ENCODE data around the gene ZNF792.
"Not testable (repeated sequence)": the region's sequence is repeated elsewhere in the genome, so short reads cannot be mapped to it uniquely, and the experiment has no call there.

Gene ZNF792

GRCh38 chr19:35006007-35006341, 41.9 kb upstream of the ZNF792 start:
- H3K9me3 ChIP-seq (ENCODE audit: control insufficient read depth, insufficient read depth, low read depth, low read length); H3K27ac ChIP-seq (ENCODE audit: low read depth, low read length); H3K4me3 ChIP-seq (ENCODE audit: low read depth, low read length); H3K9ac ChIP-seq (ENCODE audit: low read length); H3K27me3 ChIP-seq (ENCODE audit: control insufficient read depth, insufficient read depth, low read length): not testable (repeated sequence)
- H3K4me1 ChIP-seq (ENCODE audit: control insufficient read depth, insufficient read depth, low read length) = peaks cover 17% of the 10 kb centered on the region
- peaks cover 63% of the 10 kb centered on the region for H3K36me3 ChIP-seq (ENCODE audit: control insufficient read depth, insufficient read depth, low read length)

DNA sequence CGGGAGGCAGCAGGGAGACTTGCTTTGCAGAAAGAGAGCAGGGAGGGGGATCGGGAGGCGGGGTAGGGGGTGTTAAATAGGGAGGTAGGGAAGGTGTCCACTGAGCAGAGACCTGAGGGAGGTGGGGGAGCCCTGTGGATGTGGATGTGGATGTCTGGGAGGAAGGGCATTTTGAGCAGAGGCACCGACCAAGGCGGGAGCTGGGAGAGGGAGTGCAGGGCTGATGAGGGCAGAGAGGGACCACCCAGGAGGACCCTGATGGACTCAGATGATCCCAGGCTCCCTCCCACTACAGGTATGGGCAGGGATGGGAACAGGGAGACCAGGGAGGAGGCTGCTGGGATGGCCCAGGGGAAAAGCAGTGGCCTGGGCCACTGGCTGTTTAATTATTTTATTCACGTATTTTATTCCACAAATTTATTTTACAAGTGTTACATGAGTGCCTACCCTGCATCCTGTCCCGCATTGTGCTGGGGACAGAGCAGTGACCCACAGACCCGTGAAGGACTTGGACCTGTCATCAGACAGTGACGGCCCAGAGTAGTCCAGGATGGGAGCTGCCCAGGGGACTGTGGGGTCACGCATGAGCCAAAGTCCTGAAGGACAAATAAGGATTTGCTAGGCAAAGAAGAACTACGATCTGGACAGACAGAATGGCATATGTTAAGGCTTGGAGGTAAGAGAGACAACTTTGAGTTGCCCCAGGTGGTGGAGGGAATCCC, 41.4 kb upstream of the ZNF792 start:
- H3K27ac ChIP-seq (ENCODE audit: low read depth, low read length) = no peak overlapping the region
- no peaks in the 10 kb centered on the region for H3K27me3 ChIP-seq (ENCODE audit: control insufficient read depth, insufficient read depth, low read length)
- no peak overlapping the region for H3K4me3 ChIP-seq (ENCODE audit: low read depth, low read length)
- no peak overlapping the region for H3K9ac ChIP-seq (ENCODE audit: low read length)
- H3K4me1 ChIP-seq (ENCODE audit: control insufficient read depth, insufficient read depth, low read length) = peaks cover 17% of the 10 kb centered on the region
- H3K36me3 ChIP-seq (ENCODE audit: control insufficient read depth, insufficient read depth, low read length) = peaks cover 57% of the 10 kb centered on the region
- no peaks in the 10 kb centered on the region for H3K9me3 ChIP-seq (ENCODE audit: control insufficient read depth, insufficient read depth, low read depth, low read length)

DNA sequence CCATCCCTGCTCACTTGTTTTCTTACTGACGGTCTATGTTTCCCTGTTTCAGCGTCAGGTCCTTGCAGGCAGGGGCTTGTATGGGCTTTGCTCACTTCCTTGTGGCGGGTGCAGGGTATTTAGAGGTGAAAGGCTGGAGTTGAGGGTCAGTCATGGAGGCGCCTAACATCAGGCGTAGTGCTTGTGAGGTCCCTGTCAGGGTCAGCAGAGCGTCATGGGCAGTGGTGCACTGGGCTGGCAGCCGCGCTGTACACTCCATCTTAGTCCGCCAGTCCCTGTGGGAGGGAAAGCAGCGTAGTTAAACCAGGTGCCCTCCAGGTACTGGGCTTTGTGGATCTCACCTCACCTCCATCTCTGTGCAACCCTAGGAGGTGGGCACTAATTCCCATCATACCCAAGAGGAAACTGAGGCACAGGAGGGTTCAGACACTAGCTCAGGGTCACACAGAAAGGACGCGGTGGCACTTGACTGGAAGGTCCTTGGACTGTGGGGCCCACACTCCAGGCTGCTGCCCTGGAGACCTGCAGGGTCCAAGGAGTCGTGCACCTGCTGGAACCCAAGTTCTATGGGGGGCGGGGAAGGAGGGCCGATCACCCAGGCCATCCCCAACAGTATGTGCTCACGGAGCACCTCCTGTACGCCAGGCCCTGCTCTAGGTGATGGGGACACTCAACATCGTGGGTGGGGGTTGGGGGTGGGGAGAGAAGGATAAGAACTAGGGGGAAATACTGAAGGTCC, 40.7 kb upstream of the ZNF792 start:
- Histone ChIP-seq H3K27me3 (ENCODE audit: control insufficient read depth, insufficient read depth, low read length) (no peaks in the 10 kb centered on the region), H3K9ac (ENCODE audit: low read length) (peak overlapping the region; percentile 4), H3K4me3 (ENCODE audit: low read depth, low read length) (no peak overlapping the region), H3K4me1 (ENCODE audit: control insufficient read depth, insufficient read depth, low read length) (peaks cover 17% of the 10 kb centered on the region), H3K27ac (ENCODE audit: low read depth, low read length) (no peak overlapping the region), H3K36me3 (ENCODE audit: control insufficient read depth, insufficient read depth, low read length) (peaks cover 50% of the 10 kb centered on the region), H3K9me3 (ENCODE audit: control insufficient read depth, insufficient read depth, low read depth, low read length) (no peaks in the 10 kb centered on the region)

DNA sequence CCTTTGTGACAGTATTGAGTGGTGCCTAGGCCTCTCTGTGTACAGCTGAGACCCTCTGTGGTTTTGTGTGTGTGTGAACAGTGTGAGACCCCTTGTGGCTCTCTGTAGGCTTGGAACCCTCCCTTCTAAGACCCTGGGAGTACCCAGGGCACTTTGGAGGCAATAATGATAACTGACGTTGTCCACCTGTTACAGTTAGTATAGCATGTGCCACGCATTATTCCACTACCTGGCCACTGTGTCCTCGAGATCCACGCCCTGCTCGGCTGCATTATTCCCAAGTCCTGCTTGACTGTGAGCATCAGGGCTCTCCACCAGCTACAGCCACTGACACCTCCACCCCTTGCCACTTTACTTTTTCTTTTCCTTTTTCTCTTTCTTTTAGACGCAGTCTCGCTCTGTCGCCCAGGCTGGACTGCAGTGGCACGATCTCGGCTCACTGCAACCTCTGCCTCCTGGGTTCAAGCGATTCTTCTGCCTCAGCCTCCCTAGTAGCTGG, 38.1 kb upstream of the ZNF792 start:
- no peak overlapping the region for H3K27ac ChIP-seq (ENCODE audit: low read depth, low read length)
- H3K9me3 ChIP-seq (ENCODE audit: control insufficient read depth, insufficient read depth, low read depth, low read length) = no peaks in the 10 kb centered on the region
- peaks cover 39% of the 10 kb centered on the region for H3K36me3 ChIP-seq (ENCODE audit: control insufficient read depth, insufficient read depth, low read length)
- no peak overlapping the region for H3K9ac ChIP-seq (ENCODE audit: low read length)
- no peaks in the 10 kb centered on the region for H3K27me3 ChIP-seq (ENCODE audit: control insufficient read depth, insufficient read depth, low read length)
- peaks cover 23% of the 10 kb centered on the region for H3K4me1 ChIP-seq (ENCODE audit: control insufficient read depth, insufficient read depth, low read length)
- H3K4me3 ChIP-seq (ENCODE audit: low read depth, low read length) = peak overlapping the region; percentile 96; the same call in 1 of the 2 replicates

GRCh38 chr19:35000647-35001501, 36.8 kb upstream of the ZNF792 start:
- H3K27ac ChIP-seq (ENCODE audit: low read depth, low read length) = peak overlapping the region; percentile 71
- H3K4me1 ChIP-seq (ENCODE audit: control insufficient read depth, insufficient read depth, low read length) = peaks cover 27% of the 10 kb centered on the region

GRCh38 chr19:35000338-35000646, 36.3 kb upstream of the ZNF792 start:
- Histone ChIP-seq H3K9ac (ENCODE audit: low read length) (no peak overlapping the region), H3K9me3 (ENCODE audit: control insufficient read depth, insufficient read depth, low read depth, low read length) (0 out of 2 replicates have a peak, but pooled peaks cover under 1% of the 10 kb centered on the region), H3K36me3 (ENCODE audit: control insufficient read depth, insufficient read depth, low read length) (peaks cover 21% of the 10 kb centered on the region), H3K27me3 (ENCODE audit: control insufficient read depth, insufficient read depth, low read length) (no peaks in the 10 kb centered on the region), H3K4me1 (ENCODE audit: control insufficient read depth, insufficient read depth, low read length) (peaks cover 27% of the 10 kb centered on the region), H3K27ac (ENCODE audit: low read depth, low read length) (no peak overlapping the region), H3K4me3 (ENCODE audit: low read depth, low read length) (peak overlapping the region; percentile 96)

More at GRCh38 chr19:35000647-35001501, 36.8 kb upstream of the ZNF792 start:
- Histone ChIP-seq H3K9me3 (ENCODE audit: control insufficient read depth, insufficient read depth, low read depth, low read length) (no peaks in the 10 kb centered on the region), H3K27me3 (ENCODE audit: control insufficient read depth, insufficient read depth, low read length) (no peaks in the 10 kb centered on the region), H3K4me3 (ENCODE audit: low read depth, low read length) (peak overlapping the region; percentile 96), H3K9ac (ENCODE audit: low read length) (peak overlapping the region; percentile 83), H3K36me3 (ENCODE audit: control insufficient read depth, insufficient read depth, low read length) (peaks cover 27% of the 10 kb centered on the region)

DNA sequence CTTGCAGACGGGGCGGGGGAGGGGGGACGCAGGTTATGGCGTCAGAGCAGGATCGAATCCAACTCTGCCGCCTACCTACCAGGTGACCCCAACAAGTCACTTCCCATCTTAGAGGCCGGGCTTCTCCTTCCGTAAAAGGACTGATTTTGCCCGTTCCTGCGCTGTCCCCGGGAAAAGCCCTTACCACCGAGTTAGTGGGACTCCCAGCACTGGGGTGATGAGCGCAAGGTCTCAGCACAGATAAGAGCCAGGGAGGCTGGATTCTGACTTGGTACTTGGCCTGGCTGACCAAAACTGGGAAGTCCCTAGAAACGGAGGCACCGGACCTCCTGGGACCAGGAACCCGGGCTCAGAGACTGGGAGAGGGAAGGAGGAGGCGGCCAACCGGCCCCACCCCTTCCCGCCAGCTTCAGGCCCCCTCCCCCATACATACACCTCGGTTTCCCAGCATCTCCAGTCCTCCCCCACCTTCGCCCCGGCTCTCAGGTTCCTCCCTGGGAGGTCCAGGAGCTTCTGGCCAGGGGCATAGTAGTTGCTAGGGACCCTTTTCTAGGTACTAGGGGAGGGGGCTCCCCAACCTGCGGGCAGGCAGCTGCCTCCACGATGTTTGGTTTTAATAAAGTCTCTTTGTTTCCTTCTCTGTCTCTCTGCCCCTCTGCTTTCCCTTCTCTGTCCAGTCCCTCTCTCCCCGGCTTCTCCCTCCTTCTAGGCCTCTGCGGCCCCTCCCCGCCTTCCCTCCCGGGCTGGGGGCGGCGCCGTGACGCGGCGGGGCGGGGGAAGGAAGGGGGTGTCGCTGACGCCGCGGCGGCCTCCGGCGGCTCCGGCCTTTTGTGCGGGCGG, 35.7 kb upstream of the ZNF792 start, which contains the start of gene GRAMD1A:
Gene GRAMD1A (plus strand): TSS at position 826 of the 840 bp plus-strand sequence. CDS start 156 bp downstream, outside the sequence.
- peak within 1 kb of the TSS; percentile 87 for H3K9ac ChIP-seq (ENCODE audit: low read length)
- 0 out of 2 replicates have a peak, but pooled peaks cover 5% of the 10 kb centered on the region for H3K9me3 ChIP-seq (ENCODE audit: control insufficient read depth, insufficient read depth, low read depth, low read length)
- H3K27me3 ChIP-seq (ENCODE audit: control insufficient read depth, insufficient read depth, low read length) = no peaks in the 10 kb centered on the region
- peak within 1 kb of the TSS; percentile 96 for H3K4me3 ChIP-seq (ENCODE audit: low read depth, low read length)
- peak within 1 kb of the TSS; percentile 83 for H3K27ac ChIP-seq (ENCODE audit: low read depth, low read length)
- peaks cover 17% of the 10 kb centered on the region for H3K36me3 ChIP-seq (ENCODE audit: control insufficient read depth, insufficient read depth, low read length)
- H3K4me1 ChIP-seq (ENCODE audit: control insufficient read depth, insufficient read depth, low read length) = peaks cover 27% of the 10 kb centered on the region

GRCh38 chr19:34998777-34999497, 34.9 kb upstream of the ZNF792 start:
- Histone ChIP-seq H3K27me3 (ENCODE audit: control insufficient read depth, insufficient read depth, low read length) (no peaks in the 10 kb centered on the region), H3K9me3 (ENCODE audit: control insufficient read depth, insufficient read depth, low read depth, low read length) (0 out of 2 replicates have a peak, but pooled peaks cover 5% of the 10 kb centered on the region), H3K4me1 (ENCODE audit: control insufficient read depth, insufficient read depth, low read length) (peaks cover 27% of the 10 kb centered on the region), H3K9ac (ENCODE audit: low read length) (peak overlapping the region; percentile 87), H3K27ac (ENCODE audit: low read depth, low read length) (peak overlapping the region; percentile 83; the same call in 1 of the 2 replicates), H3K36me3 (ENCODE audit: control insufficient read depth, insufficient read depth, low read length) (peaks cover 9% of the 10 kb centered on the region), H3K4me3 (ENCODE audit: low read depth, low read length) (peak overlapping the region; percentile 96)

GRCh38 chr19:34998224-34998623, 34.2 kb upstream of the ZNF792 start:
- H3K9me3 ChIP-seq (ENCODE audit: control insufficient read depth, insufficient read depth, low read depth, low read length); H3K9ac ChIP-seq (ENCODE audit: low read length); H3K27me3 ChIP-seq (ENCODE audit: control insufficient read depth, insufficient read depth, low read length); H3K27ac ChIP-seq (ENCODE audit: low read depth, low read length); H3K4me3 ChIP-seq (ENCODE audit: low read depth, low read length); H3K36me3 ChIP-seq (ENCODE audit: control insufficient read depth, insufficient read depth, low read length): not testable (repeated sequence)
- peaks cover 24% of the 10 kb centered on the region for H3K4me1 ChIP-seq (ENCODE audit: control insufficient read depth, insufficient read depth, low read length)

Data from HUES6 (cell line).